IgD-negative memory B cell (primary cell): ENCODE results near the gene RAB24. TPM values are rescaled to one million over a fixed set of nuclear protein-coding genes. Genes with fewer than 3 reads are reported as not detected.

Experiments used
- H3K27ac Mint-ChIP-seq, 3 donors: one replicate each; pipeline ENCODE4 v1.8.0; 2020 to 2022; ENCODE audit warnings: mild to moderate bottlenecking in 3 of 3, mixed read lengths in 3 of 3, moderate library complexity in 1 of 3
- H3K27me3 Mint-ChIP-seq: one replicate; pipeline ENCODE4 v1.8.0; 2021; ENCODE audit warnings: mixed read lengths
- H3K36me3 Mint-ChIP-seq: one replicate; pipeline ENCODE4 v1.8.0; 2020; ENCODE audit warnings: mild to moderate bottlenecking, mixed read lengths
- H3K4me1 Mint-ChIP-seq, 3 donors: one replicate each; pipeline ENCODE4 v1.8.0; 2020 to 2022; ENCODE audit warnings: mixed read lengths in 3 of 3, mild to moderate bottlenecking in 1 of 3
- H3K4me3 Mint-ChIP-seq, 4 donors: one replicate each; pipeline ENCODE4 v1.8.0; 2020 to 2022; ENCODE audit warnings: mild to moderate bottlenecking in 4 of 4, mixed read lengths in 4 of 4, moderate library complexity in 3 of 4
- H3K9me3 Mint-ChIP-seq, 3 donors: one replicate each; pipeline ENCODE4 v1.8.0; 2020 to 2021; ENCODE audit warnings: mixed read lengths in 3 of 3, mild to moderate bottlenecking in 1 of 3
- polyA plus RNA-seq: library from polyadenylated mRNA; unstranded; fragments of 300-500 nt; fragmentation: Illumina TruSeq; gene quantifications from one replicate; pipeline ENCODE4 v1.2.3, GENCODE V29; 2021

RAB24 gene
- polyA plus RNA-seq, 1 donor from 2014 or later = 42.9 TPM

DNA sequence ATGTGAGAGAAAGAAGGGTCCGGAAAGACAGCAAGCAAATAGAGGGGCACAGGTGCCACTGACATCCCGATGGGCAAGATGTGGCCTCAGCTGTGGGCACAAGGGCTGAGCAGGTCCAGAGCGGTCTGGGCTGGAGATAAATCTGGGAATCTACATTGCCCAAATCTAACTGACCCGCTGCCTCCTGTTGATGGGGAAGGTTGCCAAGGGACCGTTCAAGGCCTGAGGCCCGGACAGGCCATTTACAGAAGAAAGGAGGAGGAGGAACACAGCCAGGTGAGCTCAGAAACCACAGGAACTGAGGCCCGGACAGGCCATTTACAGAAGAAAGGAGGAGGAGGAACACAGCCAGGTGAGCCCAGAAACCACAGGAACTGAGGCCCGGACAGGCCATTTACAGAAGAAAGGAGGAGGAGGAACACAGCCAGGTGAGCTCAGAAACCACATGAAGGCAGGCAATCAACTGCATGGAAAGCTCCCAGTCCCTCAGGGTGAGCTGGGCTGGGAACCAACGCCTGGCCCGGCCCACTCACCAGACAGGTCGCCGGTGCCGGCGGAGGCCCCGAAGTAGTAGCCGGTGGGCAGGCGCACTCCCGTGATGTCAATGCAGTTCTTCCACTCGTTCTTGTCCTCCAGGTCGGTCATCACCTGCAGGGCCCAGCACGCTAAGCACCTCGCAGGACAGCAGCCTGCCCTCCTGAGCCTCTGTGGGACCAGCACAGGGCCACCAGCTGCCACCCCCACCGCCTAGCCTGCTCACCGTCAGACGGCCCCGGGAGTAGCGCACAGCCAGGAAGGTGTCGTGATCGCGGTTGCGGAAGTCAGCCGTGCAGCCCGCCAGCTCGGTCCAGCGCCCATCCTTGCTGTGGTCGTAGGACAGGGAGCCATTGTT lies 33.3 kb upstream of the RAB24 start:
- peak overlapping the region in 1 of 3 donors; percentile 50 for H3K27ac Mint-ChIP-seq
- peaks cover 3% of the 10 kb centered on the region for H3K36me3 Mint-ChIP-seq
- H3K4me1 Mint-ChIP-seq = peaks cover 0 to 17% (median 3%) of the 10 kb centered on the region in 3 donors
- no peak overlapping the region for H3K4me3 Mint-ChIP-seq
- H3K9me3 Mint-ChIP-seq = no peaks in the 10 kb centered on the region
- H3K27me3 Mint-ChIP-seq = no peaks in the 10 kb centered on the region

DNA sequence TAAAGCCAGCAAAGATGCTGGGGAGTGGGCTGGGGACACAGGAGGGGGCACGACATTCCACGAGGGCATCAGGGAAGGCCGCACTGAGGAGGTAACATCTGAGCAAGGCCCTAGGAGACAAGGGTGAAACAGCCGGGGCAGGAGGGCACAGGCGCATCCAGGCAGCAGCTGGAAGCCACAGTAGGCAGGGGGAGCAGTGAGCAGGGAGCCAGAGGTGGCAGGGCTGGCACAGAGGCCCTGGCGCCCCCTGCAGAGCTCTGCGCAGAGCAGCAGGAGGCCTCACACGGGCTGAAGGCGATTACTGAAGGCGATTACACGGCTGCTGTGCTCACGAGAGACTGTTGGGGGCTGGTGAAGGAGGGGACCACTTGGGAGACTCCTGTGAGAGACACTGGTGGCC lies 32.6 kb upstream of the RAB24 start:
- H3K27ac Mint-ChIP-seq = peak overlapping the region in 1 of 3 donors; percentile 50
- peaks cover 2% of the 10 kb centered on the region for H3K36me3 Mint-ChIP-seq
- H3K4me1 Mint-ChIP-seq = peaks cover 0 to 13% (median 3%) of the 10 kb centered on the region in 3 donors
- no peaks in the 10 kb centered on the region for H3K9me3 Mint-ChIP-seq
- no peaks in the 10 kb centered on the region for H3K27me3 Mint-ChIP-seq
- no peak overlapping the region for H3K4me3 Mint-ChIP-seq

DNA sequence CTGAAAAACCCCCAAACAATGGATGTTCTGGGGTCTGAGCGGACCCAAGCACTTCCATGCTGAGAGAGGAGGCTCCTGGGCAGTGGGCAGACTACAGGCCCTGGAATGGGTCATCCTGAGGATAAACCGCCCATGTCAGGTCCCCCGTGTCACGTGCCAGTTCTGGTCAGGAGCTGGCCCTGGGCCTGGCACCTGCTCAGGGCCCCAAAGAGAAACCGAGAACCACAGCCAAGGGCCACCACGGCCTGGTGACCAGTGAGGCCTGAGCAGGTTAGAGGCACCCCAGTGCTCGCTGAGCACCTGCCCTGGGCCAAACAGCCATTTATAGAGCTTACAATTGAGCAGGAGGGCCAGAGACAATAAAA lies 32.2 kb upstream of the RAB24 start:
- peak overlapping the region in 1 of 3 donors; percentile 50 for H3K27ac Mint-ChIP-seq
- H3K4me1 Mint-ChIP-seq = peaks cover under 1 to 13% (median 3%) of the 10 kb centered on the region in 3 donors

DNA sequence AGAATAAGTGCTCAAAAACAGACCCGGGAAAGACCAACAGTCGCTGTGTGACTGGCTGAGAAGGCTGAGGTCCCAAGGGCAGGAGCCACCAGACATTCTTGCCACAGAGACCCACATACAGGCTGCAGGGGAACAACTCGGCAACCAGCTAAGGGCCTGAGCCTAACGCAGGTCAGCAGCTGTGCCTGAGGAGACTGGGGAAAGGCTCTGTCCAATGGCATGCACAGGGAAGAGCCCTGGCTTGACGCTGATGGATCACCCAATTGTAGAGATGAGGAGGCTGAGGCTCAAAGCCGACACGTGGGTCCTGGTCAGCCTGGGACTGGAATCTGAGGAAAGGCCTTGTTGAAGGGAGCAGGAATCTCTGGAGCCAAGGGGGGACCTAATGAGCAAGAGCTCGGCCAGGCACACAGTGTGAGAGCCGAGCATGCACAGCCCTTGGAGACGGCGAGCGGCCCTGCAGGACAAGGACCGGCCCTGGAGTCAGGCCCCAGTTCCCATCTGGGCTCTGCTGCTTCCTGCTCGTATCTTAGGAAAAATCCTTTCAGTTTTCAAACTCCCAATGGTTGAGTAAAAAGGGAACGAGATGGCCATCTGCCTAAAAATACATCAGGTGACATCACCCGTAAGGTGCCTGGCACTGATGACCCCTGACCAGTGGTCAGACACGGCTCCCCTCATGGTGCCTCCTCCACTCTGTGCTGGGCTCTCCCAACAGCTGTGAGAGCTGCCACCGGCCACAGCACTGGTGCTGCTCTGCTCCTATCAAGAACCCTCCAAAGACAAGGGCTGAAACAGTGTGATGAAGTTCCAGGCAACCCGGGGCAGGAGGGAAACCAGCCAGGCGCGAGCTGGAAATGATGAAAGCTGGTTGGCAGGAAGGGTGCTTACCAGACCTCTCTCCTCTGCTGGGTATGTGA lies 31.5 kb upstream of the RAB24 start:
- Mint-ChIP-seq H3K4me3 (no peak overlapping the region), H3K4me1 (peaks cover 2 to 12% (median 3%) of the 10 kb centered on the region in 3 donors), H3K9me3 (no peaks in the 10 kb centered on the region), H3K27me3 (no peaks in the 10 kb centered on the region), H3K27ac (no peak overlapping the region), H3K36me3 (peaks cover 7% of the 10 kb centered on the region)

More for the DNA sequence above, 32.2 kb upstream of the RAB24 start:
- Mint-ChIP-seq H3K4me3 (no peak overlapping the region), H3K27me3 (no peaks in the 10 kb centered on the region), H3K36me3 (peaks cover 2% of the 10 kb centered on the region), H3K9me3 (no peaks in the 10 kb centered on the region)

DNA sequence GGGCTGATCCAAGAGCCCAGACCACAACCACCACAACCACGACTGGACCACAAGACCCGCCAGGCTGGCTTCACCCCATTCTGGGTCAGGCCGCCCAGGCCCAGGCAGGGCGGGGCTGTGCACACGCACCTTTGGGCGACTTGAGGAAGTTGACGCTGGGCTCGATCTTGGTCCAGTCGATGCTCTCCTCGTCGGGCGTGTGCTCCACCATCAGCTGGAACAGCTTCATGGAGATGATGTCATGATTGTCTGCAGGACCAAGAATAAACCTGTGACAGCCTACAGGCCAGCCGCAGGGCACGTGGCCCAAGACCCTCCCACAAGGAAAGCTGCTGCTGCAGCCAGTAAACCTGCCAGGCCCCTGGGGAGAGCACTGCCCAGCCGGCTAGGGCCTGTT lies 30.6 kb upstream of the RAB24 start:
- Mint-ChIP-seq H3K27ac (peak overlapping the region in 1 of 3 donors; percentile 84), H3K9me3 (no peaks in the 10 kb centered on the region), H3K27me3 (no peaks in the 10 kb centered on the region), H3K4me1 (peaks cover 0 to 4% (median 2%) of the 10 kb centered on the region in 3 donors), H3K36me3 (peaks cover 7% of the 10 kb centered on the region), H3K4me3 (peak overlapping the region in 1 of 4 donors; percentile 65)

DNA sequence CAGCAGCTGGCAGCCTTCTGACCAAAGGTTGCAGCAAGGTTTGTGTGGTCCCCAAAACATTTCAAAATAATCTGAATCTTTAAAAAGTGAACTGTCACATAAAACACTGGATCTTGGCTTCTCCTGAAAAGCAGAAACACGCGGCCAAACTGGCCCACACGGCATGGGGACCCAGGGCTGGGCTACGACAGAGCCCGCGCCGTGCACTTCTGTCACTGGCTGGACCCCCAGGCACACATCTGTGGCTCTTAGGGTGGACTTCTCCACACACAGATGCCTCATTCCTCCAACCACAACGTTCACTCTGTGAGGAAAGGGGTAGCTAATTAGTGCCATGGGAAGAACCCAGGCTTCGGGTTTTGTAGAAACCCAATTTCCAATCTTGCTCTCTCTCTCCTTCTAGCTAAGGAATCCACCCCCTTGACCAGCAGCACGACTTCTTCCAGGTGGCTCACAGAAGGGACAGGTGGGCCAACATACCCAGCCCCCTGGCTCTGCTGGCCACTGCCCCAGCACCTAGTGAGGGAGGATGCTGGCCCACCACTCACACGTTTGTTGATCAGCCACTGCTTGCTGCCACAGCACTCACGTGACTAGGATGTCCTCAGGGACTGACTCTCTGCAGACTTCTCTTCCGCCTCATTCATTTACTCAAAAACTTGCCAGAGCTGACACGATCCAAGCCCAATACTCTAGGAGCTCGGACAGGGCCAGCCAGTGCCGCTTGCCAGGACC lies 30.1 kb upstream of the RAB24 start:
- Mint-ChIP-seq H3K4me1 (peaks cover 0 to 4% (median 2%) of the 10 kb centered on the region in 3 donors), H3K36me3 (peaks cover 7% of the 10 kb centered on the region), H3K27ac (peak overlapping the region in 1 of 3 donors; percentile 84)

DNA sequence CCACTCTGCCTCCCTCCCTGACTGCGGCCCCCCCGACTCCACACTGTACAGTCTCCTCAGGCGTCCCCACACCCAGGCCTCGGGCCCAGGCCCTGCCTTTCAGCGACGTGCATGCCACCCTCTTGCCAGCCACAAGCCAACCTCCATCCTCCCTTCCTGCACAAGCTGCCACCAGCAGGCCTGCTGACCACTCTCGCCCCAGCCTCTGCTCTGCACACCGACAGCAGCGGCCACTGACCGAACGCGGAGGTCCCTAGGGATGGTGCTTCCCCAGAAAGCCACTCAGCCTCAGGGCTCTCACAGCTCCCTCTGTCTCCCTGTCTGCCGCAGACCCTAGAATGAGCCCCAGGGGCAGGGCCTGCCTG lies 29.4 kb upstream of the RAB24 start:
- peaks cover 7% of the 10 kb centered on the region for H3K36me3 Mint-ChIP-seq
- peaks cover 0 to 4% (median 2%) of the 10 kb centered on the region in 3 donors for H3K4me1 Mint-ChIP-seq
- H3K9me3 Mint-ChIP-seq = no peaks in the 10 kb centered on the region
- H3K4me3 Mint-ChIP-seq = peak overlapping the region in 1 of 4 donors; percentile 70
- no peaks in the 10 kb centered on the region for H3K27me3 Mint-ChIP-seq
- no peak overlapping the region for H3K27ac Mint-ChIP-seq

More for the DNA sequence above, 30.1 kb upstream of the RAB24 start:
- Mint-ChIP-seq H3K9me3 (no peaks in the 10 kb centered on the region), H3K4me3 (peak overlapping the region in 1 of 4 donors; percentile 65), H3K27me3 (no peaks in the 10 kb centered on the region)

DNA sequence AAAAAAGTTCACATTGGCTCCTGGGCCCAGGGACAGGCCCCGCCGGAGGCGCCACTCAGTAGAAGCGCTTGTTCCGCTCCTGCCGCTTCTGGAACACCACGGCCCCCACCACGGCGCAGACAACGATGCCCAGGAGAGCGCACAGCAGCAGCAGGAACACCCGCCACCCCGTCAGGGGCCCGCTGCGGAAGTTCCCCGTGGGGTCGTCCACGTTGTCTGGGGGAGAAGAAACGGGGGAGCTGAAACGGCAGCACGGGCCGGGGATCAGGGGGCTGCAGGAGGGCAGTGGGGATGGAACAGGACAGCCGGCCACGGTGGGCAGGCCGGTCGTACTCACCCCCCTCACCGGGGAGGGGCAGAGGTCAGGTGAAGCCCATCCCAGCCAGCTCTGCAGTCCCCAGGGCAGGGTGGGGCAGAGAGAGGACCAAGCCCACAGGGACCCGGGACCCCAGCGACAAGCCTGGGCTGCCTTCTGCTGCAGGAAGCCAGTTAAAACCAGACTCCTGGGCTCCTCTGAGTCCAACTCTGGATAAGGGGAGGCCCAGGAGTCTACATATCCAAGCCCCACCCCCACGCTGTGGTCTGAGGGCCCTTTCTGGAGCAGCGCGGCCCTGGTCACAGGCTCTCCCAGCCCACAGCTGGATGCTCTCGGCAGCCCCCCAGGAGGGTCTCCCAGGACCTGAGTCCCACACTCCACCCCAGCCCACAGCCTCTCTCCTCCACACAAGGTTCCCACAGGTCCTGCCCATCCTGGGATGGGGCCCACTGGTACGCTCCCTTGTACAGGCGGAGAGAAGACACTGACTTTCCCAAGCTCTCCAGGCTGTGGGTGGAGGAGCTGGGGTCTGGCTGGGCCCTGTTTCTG lies 28.7 kb upstream of the RAB24 start:
- Mint-ChIP-seq H3K27ac (peak overlapping the region in 1 of 3 donors; percentile 88), H3K9me3 (no peaks in the 10 kb centered on the region), H3K4me3 (no peak overlapping the region), H3K27me3 (no peaks in the 10 kb centered on the region), H3K4me1 (peaks cover 0 to 4% (median 2%) of the 10 kb centered on the region in 3 donors), H3K36me3 (peaks cover 7% of the 10 kb centered on the region)

DNA sequence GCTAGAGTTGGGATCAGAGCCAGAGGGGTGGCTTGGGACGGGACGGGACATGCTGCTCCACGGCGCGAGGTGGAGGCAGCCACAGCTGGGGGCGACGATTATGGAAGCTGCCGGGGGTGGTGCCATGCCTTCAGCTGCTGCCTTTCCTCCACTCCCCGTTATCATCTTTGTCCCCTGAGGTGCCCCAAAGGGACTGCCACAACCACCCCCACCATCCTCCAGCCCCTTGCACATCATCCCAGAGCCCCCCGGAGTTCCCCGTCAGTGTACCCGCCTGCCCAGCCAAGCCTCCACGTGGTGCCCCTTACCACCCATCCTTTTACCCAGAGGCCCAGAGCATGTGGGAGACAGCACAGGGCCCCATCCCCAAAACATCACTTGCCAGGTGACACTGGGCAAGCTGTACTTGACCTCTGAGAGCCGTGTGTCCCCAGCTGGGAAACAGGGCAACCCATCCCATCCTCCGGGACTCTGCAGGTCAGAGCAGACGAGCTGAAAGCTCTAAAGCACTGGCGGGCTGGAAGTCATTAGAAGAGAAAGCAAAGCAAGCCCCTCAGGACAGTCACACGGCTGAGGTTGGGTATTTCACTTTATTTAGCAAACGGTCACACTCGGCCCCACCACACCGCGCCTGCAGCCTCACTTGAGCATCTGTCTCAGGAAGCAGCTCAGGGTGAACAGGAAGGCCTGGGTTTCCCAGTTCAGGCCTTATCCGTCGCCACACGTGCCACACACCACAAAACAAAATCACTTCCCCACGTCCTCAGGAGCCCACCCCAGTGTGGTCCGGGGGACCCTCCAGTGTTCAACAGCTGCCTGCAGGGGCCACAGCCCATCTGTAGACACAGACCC lies 27.7 kb upstream of the RAB24 start:
- peak overlapping the region in 2 of 3 donors; percentile 41 to 76 for H3K27ac Mint-ChIP-seq
- H3K4me1 Mint-ChIP-seq = peaks cover 0 to 4% (median 2%) of the 10 kb centered on the region in 3 donors
- H3K27me3 Mint-ChIP-seq = no peaks in the 10 kb centered on the region
- peaks cover 7% of the 10 kb centered on the region for H3K36me3 Mint-ChIP-seq
- no peaks in the 10 kb centered on the region for H3K9me3 Mint-ChIP-seq
- peak overlapping the region in 1 of 4 donors; percentile 44 for H3K4me3 Mint-ChIP-seq

DNA sequence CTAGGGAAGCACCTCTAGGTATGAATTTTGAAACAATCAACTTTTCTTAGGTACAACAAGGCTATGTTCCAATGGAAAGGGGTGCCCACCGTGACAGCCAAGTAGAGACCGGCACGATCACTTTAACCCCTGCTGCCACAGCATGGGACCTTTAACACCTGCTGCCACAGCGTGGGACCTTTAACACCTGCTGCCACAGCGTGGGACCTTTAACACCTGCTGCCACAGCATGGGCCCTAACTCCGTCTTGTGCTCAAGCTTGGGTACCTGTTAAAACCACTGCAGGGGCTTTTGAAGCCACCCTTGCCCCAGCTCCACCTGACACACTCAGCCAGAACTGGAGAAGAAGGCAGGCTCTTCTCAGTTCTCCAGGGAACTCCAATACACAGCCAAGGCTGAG lies 26.4 kb upstream of the RAB24 start:
- Mint-ChIP-seq H3K27me3 (no peaks in the 10 kb centered on the region), H3K9me3 (no peaks in the 10 kb centered on the region), H3K27ac (no peak overlapping the region), H3K4me1 (peaks cover 0 to 4% (median 2%) of the 10 kb centered on the region in 3 donors), H3K4me3 (no peak overlapping the region), H3K36me3 (peaks cover 5% of the 10 kb centered on the region)

DNA sequence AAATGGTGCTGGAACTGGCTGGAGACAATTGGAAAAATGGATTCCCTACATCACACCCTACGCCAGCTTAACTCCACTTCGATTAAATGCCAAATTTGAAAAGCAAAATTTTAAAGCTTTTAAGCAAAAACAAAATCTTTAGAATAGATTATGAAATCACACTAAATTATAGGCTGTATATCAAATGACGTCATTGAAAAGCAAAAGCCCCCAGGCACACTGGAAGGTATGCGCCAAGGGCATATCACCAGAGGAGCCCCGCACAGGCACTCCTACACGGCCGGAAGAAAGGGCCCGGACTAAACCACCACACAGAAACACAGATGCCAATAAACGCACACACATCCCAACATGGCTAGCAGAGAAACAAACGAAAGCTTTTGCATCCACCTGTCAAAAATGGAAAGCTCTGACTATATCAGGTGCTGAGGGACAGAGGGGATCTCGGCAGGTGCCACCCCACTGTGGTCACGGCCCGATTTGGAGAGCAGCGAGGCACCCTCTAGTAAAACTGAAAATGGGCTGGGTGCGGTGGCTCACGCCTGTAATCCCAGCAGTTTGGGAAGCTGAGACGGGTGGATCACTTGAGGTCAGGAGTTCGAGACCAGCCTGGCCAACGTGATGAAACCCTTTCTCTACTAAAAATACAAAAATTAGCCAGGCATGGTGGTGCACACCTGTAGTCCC lies 25.2 kb upstream of the RAB24 start:
- Mint-ChIP-seq H3K36me3 (peaks cover 8% of the 10 kb centered on the region), H3K27ac (peak overlapping the region in 1 of 3 donors; percentile 46), H3K4me3 (no peak overlapping the region), H3K27me3 (no peaks in the 10 kb centered on the region), H3K4me1 (peaks cover 2% of the 10 kb centered on the region in 3 donors), H3K9me3 (no peaks in the 10 kb centered on the region)

DNA sequence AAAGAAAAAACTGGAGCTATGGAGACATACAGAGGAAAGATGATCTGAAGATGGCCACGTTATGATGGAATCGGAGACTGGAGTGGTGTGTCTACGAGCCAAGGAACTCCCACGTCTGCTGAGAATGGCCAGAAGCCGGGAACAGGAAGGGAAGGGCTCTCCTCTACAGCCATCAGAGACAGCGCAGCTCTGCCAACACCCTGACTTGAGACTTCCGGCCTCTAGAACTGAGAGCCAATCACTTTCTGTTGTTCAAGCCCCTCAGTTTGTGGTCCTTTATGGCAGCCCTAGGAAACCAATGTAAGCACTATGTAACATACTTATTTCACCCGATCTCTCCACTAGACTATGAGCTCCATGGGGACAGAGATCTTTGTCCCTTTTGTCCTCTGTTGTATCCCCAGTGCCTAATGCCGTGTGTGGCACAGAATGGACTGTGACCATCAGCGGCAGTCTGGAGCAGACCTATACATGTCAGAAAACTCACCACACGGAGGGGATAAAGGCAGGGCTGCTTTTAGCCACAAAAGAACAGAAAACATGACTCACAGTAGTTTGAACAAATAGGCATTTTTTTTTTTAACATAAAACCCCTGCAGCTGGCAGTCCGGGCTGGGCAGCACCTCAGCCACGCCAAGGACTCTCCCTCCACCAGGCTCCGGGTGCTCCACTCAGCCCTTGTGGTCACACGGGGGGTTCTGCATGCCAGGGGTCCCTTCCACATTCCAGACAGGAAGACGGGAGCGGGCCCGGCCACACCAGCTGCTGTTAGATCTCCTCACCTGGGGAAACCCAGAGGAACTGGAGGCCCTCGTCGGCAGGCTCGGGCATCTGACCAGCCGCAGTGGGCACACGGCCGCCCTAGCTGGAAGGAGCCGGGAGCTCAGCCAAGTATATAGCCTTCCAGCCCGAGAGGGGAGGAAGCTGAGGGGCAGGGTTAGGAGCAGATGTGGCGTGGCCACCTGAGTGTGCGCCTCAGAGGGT lies 24.3 kb upstream of the RAB24 start:
- H3K4me1 Mint-ChIP-seq = peaks cover 0 to 2% (median 2%) of the 10 kb centered on the region in 3 donors
- peaks cover 8% of the 10 kb centered on the region for H3K36me3 Mint-ChIP-seq
- no peaks in the 10 kb centered on the region for H3K27me3 Mint-ChIP-seq
- no peak overlapping the region for H3K27ac Mint-ChIP-seq
- no peak overlapping the region for H3K4me3 Mint-ChIP-seq
- H3K9me3 Mint-ChIP-seq = no peaks in the 10 kb centered on the region
